HG02678 (cell line): Measurements from ENCODE around the gene EPN3.

Experiments used
- ATAC-seq: cut with Tn5 transposase; IDR thresholded peaks from one replicate; pipeline ENCODE4 v1.9.1; 2021; ENCODE audit warnings: mild to moderate bottlenecking, moderate library complexity; ENCODE audit not compliant: unreplicated experiment

EPN3 gene

DNA sequence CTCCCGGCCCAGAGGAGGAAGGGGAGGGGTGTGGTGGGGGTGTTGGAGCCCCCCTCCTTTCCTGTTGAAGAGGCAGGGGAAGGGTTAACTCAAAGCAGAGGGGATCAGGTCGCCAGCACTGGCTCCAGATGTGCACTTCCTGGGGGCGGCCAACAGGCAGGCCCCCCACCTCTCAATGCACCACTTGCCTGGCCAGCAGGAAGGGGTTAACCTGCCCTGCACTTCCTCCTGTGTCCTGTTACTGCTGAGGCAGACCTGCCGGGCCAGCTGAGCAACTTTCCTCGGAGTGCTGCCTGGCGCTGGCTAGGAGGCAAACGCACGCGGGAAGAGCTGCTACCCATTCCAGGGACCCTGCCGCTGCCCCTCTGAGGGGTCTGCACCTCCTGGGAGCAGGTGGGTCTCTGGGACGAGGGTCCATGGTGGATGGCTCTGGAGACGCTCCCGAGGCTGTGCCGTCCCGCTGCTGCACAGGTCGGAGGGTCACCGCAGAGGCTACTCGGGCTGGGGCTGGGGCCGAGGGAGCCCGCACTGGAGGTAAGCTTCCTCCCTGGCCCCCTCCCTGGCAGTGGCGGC is at the start of gene EPN3:
Gene EPN3, plus strand, starts transcription at position 284 of the 573 bp plus-strand sequence. CDS start 3,822 bp downstream, outside the sequence.
- no peak for ATAC-seq

DNA sequence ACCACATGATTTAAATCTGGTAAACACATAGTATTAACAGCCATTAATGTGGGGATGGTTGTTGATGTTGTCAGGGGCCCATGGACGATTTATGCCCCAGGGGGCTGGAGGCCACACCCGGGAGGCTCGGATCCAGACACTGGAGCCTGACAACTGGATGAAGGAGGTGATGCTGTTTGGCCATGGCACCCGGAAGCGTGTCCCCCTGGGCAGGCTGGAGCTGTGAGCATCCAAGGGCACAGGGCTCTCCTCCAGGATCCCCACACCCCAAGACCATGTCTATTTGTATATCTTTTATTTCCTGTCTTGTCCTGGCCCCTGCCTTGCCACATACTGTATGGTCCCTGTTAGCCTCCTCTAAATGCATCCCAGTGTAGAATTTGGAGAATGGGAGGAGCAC is 49.3 kb upstream of the EPN3 start:
- ATAC-seq: no peak

DNA sequence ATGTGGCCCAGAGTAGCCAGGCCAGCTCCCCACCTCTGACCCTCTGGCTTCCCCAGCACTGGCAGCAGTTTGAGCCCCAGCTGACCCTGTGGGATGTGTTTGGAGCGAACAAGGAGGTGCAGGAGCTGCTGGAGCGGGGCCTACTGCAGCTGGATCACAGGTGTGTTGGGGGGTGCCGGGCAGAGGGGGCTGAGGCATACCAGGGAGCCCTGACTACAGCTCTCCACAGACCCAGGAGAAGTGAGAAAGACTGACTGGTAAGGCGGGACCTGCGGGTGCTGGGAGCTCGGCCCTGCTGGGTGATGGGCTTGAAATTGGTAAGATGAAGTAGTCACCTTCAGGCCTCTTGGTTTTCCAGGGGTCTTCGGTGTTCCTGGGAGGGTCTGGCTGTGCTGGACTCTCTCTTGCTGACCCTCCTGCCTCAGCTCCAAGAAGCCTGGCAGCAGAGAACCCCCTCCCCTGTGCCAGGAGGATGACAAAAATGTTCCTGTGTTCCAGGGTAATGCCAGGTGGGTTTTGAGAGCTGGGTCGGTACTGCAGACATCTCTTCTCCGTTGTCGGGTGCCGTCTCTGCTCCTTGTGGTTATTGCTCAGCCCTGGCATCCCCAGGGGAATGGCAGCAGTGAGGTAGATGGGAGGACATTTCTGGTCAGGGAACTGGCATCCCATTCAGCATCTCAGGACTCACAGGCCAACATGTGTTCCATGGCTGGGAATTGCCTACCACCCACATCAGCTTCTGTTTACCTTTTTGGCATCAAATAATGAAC is 48.0 kb upstream of the EPN3 start:
- ATAC-seq: no peak

DNA sequence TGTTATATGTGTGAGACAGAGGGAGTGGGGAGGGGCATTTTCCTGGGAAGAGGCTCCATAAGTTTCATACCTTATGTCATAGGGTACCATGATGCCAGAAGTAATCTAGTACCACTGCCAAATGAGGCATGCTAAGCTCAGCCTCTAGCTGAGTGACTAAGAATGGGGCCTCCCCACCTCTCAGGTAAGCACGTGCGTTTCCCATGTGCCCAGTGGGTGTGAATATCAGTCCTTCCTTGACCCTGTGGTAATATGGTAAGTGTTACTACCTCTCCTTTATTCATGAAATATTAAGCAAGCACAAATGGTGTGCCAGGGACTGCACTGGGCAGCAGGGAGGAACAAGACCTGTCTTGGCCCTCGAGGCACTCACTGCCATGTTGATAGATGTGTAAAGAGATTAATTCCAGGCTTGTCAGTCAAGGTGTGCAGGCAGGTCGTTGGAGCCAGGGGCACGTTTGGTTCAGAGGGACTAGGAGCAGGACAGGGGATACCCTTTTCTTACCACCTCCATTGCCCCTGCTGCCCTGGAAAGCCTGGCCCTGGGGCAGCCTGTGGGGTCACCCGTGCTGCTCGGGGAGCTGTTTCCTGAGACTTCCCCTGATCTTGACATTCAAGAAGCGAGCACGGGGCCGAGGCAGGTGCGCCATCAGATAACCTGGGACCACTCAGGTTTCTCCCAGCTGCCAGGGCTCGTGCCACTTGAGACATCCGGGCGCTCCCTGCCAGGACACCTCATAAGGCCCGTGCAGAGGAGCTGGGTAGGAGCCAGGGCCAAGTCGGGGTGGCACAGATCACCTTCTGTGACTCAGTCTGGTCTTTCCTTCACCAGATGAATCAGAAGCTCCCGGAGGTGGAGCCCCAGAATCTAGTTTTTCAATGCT is 45.1 kb upstream of the EPN3 start:
- ATAC-seq: no peak

DNA sequence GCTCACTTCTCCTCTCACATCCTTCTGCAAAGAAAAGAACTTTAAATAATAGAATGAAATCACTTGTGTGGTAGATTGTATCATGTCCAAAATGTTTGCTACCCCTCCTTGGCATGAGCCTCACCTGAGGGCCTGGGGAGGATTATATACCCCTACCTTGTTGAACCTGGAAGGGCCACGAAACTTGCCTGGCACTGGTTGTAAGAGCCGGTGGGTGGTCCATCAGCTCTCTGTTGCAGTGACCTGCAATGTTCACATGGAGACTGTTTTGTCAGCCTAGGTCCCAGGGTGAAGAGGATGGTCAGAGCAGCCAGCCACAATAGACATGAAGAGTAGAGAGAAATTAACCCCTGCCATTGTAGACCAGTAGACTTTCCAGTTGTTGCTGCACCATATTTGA is 43.7 kb upstream of the EPN3 start:
- ATAC-seq: no peak

DNA sequence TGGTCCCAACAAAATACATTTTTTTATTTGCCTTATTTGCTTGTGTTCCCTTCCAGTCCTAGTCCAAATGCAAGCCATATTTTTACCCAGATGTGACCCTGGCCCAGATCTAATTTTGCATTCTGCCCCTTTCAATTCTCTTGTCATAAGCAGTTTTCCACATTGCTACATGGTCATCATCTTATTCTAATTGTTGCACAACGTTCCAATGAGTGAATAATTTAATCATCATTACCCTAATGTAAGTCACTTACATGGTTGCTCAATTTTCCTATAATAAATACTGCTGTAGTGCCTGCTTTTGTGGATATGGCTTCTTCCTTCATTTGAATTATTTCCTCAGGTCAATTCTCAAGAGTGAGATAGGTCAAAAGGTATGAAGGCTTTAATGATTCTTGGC is 41.0 kb upstream of the EPN3 start:
- no peak for ATAC-seq

DNA sequence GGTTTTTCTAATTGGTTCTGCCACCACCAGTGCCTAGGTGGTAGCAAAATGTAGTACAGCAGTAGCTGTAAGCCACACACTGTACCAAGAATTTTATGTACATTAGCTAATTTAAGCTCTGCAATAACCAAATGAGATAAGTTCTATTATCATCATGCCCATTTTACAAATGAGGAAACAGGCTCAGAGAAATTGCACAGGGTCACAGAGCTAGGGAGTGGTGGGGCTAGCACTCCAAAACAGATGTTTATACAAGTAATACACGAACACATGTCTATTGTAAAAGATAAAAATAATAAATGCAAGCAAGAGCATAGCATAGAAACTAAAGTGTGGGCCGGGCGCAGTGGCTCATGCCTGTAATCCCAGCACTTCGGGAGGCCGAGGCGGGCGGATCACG is 40.3 kb upstream of the EPN3 start:
- ATAC-seq: no peak

DNA sequence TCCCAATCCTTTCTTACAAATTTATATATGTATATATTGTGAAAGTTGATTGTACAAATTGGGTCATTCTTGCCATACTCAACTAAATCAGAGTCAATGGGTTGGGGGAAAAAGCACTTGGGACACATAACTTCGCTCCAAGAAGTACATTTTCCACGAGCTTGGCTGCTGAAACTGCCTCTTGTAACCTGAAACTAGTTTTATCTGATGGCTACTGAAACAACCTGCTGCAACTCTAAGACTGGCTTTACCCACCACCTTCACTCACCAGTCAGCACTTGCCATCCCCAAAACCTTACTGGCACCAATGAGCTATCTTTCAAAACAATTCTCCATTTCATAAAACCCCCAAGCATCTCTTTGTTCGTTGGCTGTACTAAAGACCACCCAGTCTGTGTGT is 38.8 kb upstream of the EPN3 start:
- no peak for ATAC-seq

DNA sequence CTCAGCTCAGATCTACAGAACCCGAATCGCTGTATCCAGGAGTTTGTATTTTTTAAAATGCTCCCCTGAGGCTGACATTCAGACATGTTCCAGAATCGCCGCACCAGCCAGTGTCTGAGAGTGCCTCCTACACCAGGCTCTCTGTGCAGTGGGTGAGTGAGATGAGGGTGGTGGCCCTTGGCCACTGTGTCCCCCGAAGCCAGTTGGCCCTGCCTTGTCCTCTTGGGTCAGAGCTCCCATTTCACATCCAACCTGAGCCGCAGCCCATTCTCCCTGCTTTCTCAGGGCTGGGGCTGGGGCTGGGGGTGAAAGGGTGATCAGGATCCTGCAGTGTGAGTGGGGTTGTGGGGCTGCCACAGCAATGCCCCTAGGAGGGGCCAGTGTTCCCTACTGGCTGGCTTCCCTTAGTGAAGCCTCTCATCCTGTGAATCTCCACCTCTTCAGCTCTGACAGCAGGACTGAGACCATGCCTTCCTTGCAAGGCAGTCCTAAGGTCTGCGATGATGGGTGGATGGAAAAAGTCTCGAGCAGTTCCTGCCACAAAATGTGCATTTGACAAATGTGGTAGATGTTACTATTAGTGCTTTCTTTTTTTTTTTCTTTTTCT is 37.2 kb upstream of the EPN3 start:
- ATAC-seq: no peak

DNA sequence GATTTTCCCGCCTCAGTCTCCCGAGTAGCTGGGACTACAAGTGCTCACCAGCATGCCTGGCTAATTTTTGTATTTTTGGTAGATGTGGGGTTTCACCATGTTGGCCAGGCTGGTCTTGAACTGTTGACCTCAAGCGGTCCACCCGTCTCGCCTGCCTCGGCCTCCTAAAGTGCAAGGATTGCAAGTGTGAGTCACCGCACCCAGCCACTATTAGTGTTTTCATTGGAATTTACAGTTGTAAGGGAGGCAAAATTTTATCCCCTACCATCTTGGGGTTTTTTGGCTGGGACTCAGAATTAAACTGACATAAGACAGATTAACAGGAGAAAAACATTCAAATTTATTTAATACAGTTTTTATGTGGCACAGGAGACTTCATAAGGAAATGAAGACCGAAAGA is 36.6 kb upstream of the EPN3 start:
- no peak for ATAC-seq

DNA sequence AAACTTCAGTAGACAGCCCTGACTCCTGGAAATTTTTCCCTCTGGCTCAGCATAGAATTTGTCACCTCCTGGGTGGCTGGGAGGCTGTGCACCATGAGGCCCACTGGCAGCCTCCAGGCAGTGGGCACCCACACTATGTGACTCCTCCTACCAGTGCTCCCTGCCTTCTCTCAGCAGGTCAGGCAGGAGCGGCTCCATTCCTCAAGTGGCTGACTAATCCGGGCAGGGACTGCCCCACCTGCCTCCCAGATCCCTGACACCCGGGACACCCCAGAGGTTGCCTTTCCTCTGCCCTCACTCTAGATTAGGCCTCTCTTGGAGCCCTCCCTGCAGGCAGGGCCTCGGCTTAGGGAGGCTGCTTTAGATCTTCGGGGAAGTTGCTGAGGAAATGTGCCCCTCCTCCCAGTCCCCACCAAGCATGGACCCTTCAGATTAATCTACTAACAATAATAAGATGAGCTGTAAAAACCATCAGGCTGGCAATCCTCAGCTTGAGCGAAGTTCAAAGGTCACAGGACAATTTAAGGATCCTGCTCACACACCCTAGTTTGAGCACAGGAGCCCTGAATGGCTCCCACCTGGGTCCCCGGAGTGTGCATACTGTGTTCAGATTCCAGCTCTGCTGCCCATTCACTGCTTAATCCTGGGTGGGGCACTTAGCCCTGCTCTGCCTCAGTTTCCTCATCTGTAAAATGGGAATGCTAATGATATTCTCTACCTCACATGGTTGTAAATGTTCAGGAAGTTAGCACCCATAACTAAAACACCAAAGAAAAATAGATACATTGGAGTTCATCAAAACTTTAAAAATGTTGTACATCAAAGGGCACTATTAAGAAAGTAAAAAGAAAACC is 34.3 kb upstream of the EPN3 start:
- no peak for ATAC-seq

DNA sequence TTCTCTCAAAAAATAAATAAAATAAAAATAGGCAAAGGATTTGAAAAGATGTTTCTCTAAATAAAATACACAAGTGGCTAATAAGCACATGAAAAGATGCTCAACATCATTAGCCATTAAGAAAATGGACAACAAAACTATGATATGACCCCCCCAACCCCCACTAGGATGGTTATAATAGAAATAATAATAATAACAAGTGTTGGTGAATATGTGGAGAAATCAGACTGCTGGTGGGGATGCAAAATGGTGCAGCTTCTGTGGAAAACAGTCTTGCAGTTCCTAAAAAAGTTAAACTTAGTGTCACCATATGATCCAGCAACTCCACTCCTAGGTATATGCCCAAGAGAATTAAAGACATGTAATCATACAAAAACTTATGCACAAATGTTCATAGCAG is 33.3 kb upstream of the EPN3 start:
- ATAC-seq: no peak

DNA sequence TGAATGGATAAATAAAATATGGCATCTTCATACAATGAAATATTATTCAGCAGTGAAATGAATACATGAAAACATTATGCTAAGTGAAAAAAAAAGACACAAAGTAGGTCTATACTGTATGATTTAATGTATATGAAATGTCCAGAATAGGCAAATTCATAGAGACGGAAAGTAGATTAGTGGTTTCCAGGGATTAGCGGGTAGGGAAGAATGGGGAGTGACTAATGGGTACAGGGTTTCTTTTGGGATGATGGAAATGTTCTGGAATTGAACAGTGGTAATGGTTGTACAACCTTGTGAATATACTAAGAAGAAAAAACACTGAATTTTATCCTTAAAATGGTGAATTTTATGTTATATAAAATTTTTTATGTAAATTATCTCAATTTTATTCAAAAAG is 32.8 kb upstream of the EPN3 start:
- no peak for ATAC-seq

DNA sequence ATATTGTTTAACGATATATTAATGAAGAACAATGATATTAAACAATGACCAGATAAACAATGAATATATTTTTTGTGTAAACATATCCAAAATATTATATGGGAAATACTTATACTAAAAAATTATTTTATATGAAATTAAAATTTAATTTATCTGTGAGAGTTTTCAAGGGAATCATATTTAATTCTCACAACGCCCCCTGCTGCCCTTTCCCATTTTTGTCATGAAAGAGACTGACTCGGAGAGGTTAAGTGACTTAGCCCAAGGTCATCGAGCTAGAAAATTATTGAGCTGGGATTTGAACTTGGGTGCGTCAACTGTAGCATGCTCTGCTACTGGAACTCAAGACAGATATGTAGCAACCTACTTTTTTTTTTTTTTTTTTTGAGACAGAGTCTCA is 31.5 kb upstream of the EPN3 start:
- ATAC-seq: no peak

DNA sequence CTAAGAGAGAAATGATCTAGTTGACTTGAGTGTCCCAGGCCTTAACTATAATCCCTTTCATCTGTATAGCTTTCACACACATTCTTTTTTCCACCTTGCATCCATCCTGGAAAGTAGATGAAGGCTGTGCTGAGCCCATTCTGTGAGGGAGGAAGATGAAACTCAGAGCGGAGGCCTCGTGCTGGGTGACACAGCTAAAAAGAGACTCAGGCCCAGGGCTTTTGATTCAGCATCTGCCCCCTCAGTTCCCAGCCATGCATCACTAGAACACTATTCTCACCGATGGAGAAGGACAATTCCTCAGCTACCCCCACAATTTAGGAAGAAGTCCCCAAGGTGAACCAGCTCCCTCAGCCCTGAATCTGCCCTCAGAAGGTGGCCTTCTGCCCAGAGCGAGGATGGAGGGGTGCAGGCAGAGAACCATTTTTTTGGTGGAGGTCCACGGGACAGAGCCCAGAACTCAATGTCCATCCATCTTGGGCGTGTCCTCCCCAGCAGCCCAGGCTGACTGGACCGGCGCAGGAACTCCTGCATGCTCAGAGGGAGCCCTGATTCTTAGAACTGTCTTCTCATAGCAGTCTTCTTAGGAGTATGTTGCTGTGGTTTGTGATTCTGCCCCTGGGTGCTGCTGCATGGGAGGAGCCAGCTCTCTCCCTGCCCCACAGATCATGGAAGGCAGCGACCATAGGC is 30.1 kb upstream of the EPN3 start:
- no peak for ATAC-seq

DNA sequence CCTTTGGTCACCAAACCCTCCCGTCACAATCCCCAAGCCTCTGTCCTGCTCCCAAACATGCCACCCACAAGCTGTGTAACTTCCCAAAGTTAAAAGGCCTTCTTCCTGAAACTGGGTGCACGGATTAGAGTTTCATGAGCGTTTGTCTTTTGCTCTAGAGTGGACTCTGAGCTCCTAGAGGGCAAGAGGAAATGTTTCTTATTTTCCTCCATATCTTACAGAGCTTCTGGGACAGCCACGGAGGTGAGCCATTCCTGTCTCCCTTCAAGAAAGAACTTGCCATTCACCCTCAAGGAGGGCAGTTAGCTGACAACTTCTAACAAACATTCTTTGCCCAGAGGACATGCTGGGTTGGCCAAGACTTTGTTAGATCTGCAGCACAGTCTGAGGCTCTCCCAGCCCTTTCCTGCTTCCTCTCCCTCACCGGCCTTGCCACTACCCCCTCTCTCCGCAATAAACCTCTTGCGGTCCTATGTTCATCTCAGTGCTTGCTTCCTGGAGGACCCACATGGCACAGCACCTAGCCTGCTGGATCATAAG is 26.9 kb upstream of the EPN3 start:
- no peak for ATAC-seq

DNA sequence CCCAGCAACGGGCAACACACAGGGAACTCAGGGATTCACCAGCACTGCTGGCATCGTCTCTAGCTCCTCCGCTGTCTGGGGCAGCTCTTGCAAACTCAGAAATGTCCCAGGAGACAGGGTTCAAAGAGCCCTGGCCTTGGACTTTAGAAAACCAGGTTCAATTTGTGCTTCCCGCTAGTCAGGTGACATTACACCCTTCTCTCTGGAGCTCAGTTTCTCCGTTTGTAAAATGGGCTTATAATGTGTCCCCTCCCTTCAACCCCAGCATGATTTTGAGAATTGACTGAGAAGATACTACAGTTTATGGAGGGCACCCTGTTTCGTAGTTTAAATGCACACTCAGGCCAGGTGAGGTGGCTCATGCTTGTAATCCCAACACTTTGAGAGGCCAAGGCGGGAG is 26.2 kb upstream of the EPN3 start:
- no peak for ATAC-seq

DNA sequence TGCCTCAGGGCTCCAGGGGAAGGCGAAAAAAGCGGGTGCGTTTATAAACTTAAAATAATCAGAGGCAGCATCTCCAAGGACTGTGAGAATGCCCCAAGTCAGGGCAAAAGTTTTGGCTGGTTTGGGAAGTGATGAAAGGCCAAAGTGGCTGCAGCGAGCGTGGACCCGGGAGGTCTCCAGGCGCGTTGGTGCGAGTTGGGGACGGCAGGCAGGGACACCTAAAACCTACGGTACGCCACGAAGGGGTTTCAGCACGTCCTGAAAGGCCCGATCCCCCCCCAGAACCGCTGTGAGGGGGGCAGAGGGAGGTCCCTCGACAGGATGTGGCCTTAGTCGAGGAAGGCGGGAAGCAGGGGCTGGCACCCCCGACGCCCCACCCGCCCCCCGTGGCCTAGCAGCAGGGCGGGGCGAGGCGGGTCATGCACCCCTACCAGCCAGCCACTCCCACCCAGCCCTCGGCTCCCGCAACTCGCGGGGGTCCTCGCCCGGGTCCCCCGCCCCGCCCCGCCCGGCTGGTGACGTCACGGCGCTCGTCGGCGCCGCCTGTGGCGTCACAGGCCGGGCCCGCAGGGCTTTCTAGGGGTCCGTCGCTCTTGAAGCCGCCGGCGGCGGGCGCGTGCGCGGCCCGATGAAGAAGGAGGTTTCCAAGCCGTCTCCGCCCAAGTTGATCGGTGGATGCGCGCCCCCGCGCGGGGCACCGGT is 24.5 kb upstream of the EPN3 start, which contains the start of gene MYCBPAP:
Gene MYCBPAP, plus strand, starts transcription at position 569 of the 702 bp plus-strand sequence. CDS start 236 bp downstream, outside the sequence.
- no peak for ATAC-seq
